Measurements from ENCODE around the gene BRD1. TPM values are rescaled to one million over a fixed set of nuclear protein-coding genes. Genes with fewer than 3 reads are reported as not detected.

Gene BRD1
- total RNA-seq, 4 donors from 2014 or later, result 15.6 to 25.2 (median 18.1) TPM

DNA sequence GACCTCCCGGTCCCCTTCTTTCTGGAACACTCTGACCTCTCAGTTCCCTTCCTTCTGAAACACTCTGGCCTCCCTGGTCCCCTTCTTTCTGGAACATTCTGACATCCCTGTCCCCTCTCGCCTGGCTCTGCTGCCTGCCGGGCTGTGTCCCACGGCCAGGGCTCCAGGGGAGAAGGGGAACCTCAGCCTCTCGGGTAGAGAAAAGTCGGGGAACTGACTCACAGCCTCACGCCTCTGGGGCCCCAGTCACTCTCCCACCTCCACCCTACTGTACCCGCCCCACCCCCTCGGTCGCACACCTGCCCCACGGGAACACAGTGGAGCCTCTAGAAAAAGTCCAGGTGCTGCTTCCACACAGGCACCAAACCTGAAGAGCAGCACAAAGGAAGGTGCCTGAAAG lies 93.3 kb downstream of the BRD1 start:
- H3K36me3 ChIP-seq, result no peaks in the 10 kb centered on the region
- H3K4me1 ChIP-seq, result no peaks in the 10 kb centered on the region
- DNase-seq (no peak), ATAC-seq (no peak)
- no peak for TF ChIP-seq POLR2A (IDR thresholded peaks at IDR 0.05)
- TF ChIP-seq, protein P1, sequence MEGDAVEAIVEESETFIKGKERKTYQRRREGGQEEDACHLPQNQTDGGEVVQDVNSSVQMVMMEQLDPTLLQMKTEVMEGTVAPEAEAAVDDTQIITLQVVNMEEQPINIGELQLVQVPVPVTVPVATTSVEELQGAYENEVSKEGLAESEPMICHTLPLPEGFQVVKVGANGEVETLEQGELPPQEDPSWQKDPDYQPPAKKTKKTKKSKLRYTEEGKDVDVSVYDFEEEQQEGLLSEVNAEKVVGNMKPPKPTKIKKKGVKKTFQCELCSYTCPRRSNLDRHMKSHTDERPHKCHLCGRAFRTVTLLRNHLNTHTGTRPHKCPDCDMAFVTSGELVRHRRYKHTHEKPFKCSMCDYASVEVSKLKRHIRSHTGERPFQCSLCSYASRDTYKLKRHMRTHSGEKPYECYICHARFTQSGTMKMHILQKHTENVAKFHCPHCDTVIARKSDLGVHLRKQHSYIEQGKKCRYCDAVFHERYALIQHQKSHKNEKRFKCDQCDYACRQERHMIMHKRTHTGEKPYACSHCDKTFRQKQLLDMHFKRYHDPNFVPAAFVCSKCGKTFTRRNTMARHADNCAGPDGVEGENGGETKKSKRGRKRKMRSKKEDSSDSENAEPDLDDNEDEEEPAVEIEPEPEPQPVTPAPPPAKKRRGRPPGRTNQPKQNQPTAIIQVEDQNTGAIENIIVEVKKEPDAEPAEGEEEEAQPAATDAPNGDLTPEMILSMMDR (IDR thresholded peaks at IDR 0.05 in 4 of 5, conservative IDR thresholded peaks at IDR 0.05 in 1 of 5), result no peak
- in situ Hi-C loops (cut with MboI; ENCODE audit: low sequenced_read_pairs in 4 of 4) (no loop called here), intact Hi-C loops (cut with DNase I; ENCODE audit: low total_unique reads) (no loop called here)
- H3K27ac ChIP-seq, result no peak overlapping the region
- no peaks in the 10 kb centered on the region for H3K9me3 ChIP-seq
- H3K27me3 ChIP-seq, result peaks cover 0 to 15% (median 12%) of the 10 kb centered on the region in 3 donors
- H3K4me3 ChIP-seq, result no peak overlapping the region

DNA sequence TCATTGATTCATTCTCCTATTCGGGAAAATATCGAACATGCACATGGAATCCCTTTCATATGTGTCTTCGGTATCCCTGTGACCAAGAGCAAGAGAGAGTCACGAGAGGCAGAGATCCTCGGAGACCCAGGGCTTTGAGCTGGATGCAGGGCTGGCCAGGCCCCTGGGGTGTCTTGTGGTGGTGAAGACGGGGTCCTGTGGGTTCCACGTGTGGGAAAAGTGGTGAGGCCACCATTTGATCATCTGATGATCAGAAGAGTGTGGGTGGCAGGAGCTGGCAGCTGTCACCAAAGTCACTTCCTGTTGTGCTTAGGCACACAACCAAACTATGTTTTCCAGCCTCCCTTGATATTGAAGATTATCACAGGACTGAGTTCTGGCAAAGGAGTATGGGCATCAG lies 94.0 kb downstream of the BRD1 start:
- in situ Hi-C loops (cut with MboI; ENCODE audit: low sequenced_read_pairs in 4 of 4), result no loop called here
- Histone ChIP-seq H3K36me3 (no peaks in the 10 kb centered on the region), H3K27me3 (peaks cover 3 to 23% (median 15%) of the 10 kb centered on the region in 3 donors), H3K9me3 (no peaks in the 10 kb centered on the region), H3K4me3 (no peak overlapping the region), H3K27ac (no peak overlapping the region), H3K4me1 (no peaks in the 10 kb centered on the region)
- TF ChIP-seq, protein P1 (IDR thresholded peaks at IDR 0.05 in 4 of 5, conservative IDR thresholded peaks at IDR 0.05 in 1 of 5), result no peak
- no peak for TF ChIP-seq POLR2A (IDR thresholded peaks at IDR 0.05)
- intact Hi-C loops (cut with DNase I; ENCODE audit: low total_unique reads), result no loop called here
- ATAC-seq (no peak), DNase-seq (no peak)

DNA sequence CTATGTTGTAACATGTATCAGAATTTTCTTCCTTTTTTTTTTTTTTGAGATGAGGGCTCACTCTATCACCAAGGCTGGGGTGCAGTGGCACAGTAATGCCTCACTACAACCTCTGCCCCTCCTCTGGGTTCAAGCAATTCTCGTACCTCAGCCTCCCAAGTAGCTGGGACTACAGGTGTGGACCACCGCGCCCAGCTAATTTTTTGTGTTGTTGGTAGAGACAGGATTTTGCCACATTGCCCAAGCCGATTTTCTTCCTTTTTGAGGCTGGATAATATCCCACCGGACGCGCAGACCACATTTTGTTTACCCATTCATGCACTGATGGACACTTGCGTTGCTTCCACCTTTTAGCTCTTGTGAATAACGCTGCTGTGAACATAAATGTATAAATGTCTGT lies 97.0 kb downstream of the BRD1 start:
- Histone ChIP-seq H3K27me3 (peaks cover 30 to 44% (median 34%) of the 10 kb centered on the region in 3 donors), H3K9me3 (no peaks in the 10 kb centered on the region), H3K4me3 (no peak overlapping the region), H3K4me1 (no peaks in the 10 kb centered on the region), H3K27ac (no peak overlapping the region), H3K36me3 (no peaks in the 10 kb centered on the region)
- DNase-seq, result no peak
- no peak for ATAC-seq
- intact Hi-C loops (cut with DNase I; ENCODE audit: low total_unique reads), result no loop called here
- in situ Hi-C loops (cut with MboI; ENCODE audit: low sequenced_read_pairs in 4 of 4), result no loop called here
- no peak for TF ChIP-seq POLR2A (IDR thresholded peaks at IDR 0.05)
- TF ChIP-seq, protein P1 (IDR thresholded peaks at IDR 0.05 in 4 of 5, conservative IDR thresholded peaks at IDR 0.05 in 1 of 5), result no peak

DNA sequence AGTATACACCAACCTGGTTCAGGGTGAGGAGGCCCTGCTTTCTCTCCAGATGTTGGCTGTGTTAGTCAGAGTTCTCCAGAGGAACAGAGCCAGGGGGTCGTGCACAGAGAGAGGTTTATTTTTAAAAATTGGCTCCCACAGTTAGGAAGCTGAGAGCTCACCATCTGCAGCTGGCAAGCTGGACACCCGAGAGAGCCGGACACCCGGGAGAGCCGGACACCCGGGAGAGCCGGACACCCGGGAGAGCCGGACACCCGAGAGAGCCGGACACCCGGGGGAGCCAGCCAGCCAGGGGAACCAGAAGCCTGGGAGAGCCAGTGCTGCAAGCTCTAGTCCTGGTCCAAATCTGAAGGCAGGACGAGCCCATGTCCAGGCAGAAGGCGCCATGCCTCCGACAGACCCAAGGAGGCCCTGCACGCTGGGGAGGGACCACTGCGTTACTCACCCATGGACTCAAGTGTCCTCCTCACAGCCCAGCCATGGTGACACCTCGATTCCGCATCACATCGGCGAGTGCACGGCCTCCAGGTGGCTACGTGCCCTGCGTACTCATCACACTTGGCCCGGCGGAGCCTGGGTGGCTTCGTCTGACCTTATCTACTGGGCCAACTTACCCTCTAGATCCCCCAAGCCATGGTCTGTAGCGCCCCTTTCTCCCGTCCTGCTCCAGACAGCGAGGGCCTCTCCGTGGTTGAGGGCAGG lies 99.0 kb downstream of the BRD1 start:
- no peaks in the 10 kb centered on the region for H3K4me1 ChIP-seq
- no peak overlapping the region for H3K27ac ChIP-seq
- H3K4me3 ChIP-seq, result no peak overlapping the region
- no peaks in the 10 kb centered on the region for H3K36me3 ChIP-seq
- TF ChIP-seq POLR2A (IDR thresholded peaks at IDR 0.05), result no peak
- TF ChIP-seq, protein P1 (IDR thresholded peaks at IDR 0.05 in 4 of 5, conservative IDR thresholded peaks at IDR 0.05 in 1 of 5), result no peak
- in situ Hi-C loops (cut with MboI; ENCODE audit: low sequenced_read_pairs in 4 of 4) (no loop called here), intact Hi-C loops (cut with DNase I; ENCODE audit: low total_unique reads) (no loop called here)
- no peak for DNase-seq
- peaks cover 41 to 56% (median 42%) of the 10 kb centered on the region in 3 donors for H3K27me3 ChIP-seq
- H3K9me3 ChIP-seq, result no peaks in the 10 kb centered on the region
- ATAC-seq, result no peak

Measured in gastrocnemius medialis (tissue), 4 donors.